ENCODE results near the gene NEDD4L.

NEDD4L gene

DNA sequence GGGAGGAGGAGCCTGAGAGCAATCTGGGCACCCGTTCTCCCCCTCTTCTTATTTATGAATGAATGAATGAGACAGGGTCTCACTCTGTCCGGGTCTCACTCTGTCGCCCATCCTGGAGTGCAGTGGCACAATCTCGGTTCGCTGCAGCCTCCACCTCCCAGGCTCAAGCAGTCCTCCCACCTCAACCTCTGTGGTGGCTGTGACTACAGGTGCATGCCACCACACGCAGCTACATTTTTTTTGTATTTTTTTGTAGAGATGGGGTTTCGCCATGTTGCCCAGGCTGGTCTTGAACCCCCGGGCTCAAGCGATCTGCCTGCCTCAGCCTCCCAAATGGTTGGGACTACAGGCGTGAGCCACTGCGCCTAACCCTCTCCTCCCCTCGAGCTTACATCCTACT is 198.4 kb downstream of the NEDD4L start:
- ChIA-PET POLR2A (ENCODE audit: low non-redundant PET) (no interaction called here), CTCF (no interaction called here)
- TF ChIP-seq, protein P1, sequence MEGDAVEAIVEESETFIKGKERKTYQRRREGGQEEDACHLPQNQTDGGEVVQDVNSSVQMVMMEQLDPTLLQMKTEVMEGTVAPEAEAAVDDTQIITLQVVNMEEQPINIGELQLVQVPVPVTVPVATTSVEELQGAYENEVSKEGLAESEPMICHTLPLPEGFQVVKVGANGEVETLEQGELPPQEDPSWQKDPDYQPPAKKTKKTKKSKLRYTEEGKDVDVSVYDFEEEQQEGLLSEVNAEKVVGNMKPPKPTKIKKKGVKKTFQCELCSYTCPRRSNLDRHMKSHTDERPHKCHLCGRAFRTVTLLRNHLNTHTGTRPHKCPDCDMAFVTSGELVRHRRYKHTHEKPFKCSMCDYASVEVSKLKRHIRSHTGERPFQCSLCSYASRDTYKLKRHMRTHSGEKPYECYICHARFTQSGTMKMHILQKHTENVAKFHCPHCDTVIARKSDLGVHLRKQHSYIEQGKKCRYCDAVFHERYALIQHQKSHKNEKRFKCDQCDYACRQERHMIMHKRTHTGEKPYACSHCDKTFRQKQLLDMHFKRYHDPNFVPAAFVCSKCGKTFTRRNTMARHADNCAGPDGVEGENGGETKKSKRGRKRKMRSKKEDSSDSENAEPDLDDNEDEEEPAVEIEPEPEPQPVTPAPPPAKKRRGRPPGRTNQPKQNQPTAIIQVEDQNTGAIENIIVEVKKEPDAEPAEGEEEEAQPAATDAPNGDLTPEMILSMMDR (conservative IDR thresholded peaks at IDR 0.05; ENCODE audit: low read depth), result no peak
- no peak for DNase-seq (ENCODE audit: low spot score)
- H3K27ac ChIP-seq, result no peak overlapping the region

- POLR2A ChIA-PET (ENCODE audit: low non-redundant PET), result no interaction called here
- H3K27ac ChIP-seq, result no peak overlapping the region
- TF ChIP-seq, protein P1 (conservative IDR thresholded peaks at IDR 0.05; ENCODE audit: low read depth), result no peak
- no peak for DNase-seq (ENCODE audit: low spot score)
- CTCF ChIA-PET, result no interaction called here
Observed at GRCh38 chr18:58242968-58243367, 198.9 kb downstream of the NEDD4L start.

DNA sequence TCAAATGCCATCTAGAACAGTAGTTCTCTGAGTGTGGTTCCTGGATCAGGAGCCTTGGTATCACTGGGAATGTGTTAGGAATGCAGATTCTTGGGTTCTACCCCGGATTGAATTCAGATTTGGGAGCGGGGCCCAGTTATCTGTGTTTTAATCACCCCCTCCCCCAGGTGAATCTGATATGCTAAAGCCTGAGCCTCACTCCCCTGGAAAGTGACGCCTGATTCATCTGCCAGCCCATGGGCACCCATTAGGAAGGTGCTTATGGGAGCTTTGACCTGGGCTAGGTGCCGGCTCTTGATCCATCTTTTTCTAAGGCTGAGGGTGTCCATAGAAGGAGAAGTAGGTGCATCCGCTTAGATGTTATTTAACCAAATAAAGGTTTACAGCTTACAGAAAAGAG is 199.4 kb downstream of the NEDD4L start:
- DNase-seq (ENCODE audit: low spot score), result no peak
- CTCF ChIA-PET, result no interaction called here
- TF ChIP-seq, protein P1 (conservative IDR thresholded peaks at IDR 0.05; ENCODE audit: low read depth), result no peak
- POLR2A ChIA-PET (ENCODE audit: low non-redundant PET), result no interaction called here
- H3K27ac ChIP-seq, result no peak overlapping the region

DNA sequence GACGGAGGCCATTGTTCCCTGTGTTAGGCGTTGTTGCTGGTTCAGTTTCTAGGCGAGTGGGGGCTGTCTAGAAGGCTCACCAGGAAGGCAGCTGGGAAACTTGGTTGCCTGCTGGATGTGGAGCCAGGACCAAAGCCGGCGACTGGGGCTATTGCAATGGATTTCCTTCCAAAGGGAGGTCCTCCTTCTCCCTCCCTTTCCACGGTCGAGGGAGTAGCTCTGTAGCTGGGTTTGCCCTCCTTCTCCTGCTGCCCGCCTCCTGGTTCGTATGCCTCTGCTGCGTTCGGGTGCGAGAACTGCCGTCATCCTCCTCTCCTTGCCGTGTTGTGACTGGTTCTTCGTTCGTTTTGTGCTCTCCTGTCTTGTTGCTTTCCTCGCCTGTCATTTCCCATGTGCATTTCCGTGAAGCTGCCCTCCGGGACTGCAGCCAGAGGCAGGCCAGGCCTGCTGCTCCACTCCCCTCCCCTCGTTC is 203.4 kb downstream of the NEDD4L start:
- CTCF ChIA-PET, result no interaction called here
- TF ChIP-seq, protein P1 (conservative IDR thresholded peaks at IDR 0.05; ENCODE audit: low read depth), result no peak
- DNase-seq (ENCODE audit: low spot score), result no peak
- peak overlapping the region; percentile 33 for H3K27ac ChIP-seq
- POLR2A ChIA-PET (ENCODE audit: low non-redundant PET), result no interaction called here

- no peak for DNase-seq (ENCODE audit: low spot score)
- TF ChIP-seq, protein P1 (conservative IDR thresholded peaks at IDR 0.05; ENCODE audit: low read depth), result no peak
- CTCF ChIA-PET, result no interaction called here
- POLR2A ChIA-PET (ENCODE audit: low non-redundant PET), result no interaction called here
- no peak overlapping the region for H3K27ac ChIP-seq
Observed at GRCh38 chr18:58249712-58250111, 205.7 kb downstream of the NEDD4L start.

GRCh38 chr18:58251416-58251815 is 207.4 kb downstream of the NEDD4L start:
- no peak overlapping the region for H3K27ac ChIP-seq
- TF ChIP-seq, protein P1 (conservative IDR thresholded peaks at IDR 0.05; ENCODE audit: low read depth), result no peak
- DNase-seq (ENCODE audit: low spot score), result no peak
- CTCF ChIA-PET, result no interaction called here
- POLR2A ChIA-PET (ENCODE audit: low non-redundant PET), result no interaction called here

GRCh38 chr18:58252166-58252565 is 208.1 kb downstream of the NEDD4L start:
- CTCF ChIA-PET, result no interaction called here
- TF ChIP-seq, protein P1 (conservative IDR thresholded peaks at IDR 0.05; ENCODE audit: low read depth), result no peak
- POLR2A ChIA-PET (ENCODE audit: low non-redundant PET), result no interaction called here

More at GRCh38 chr18:58252166-58252565, 208.1 kb downstream of the NEDD4L start:
- H3K27ac ChIP-seq, result no peak overlapping the region
- no peak for DNase-seq (ENCODE audit: low spot score)
